K562 (cell line): ENCODE data around the gene VPS18. TPM values are rescaled to one million over a fixed set of nuclear protein-coding genes. Genes with fewer than 3 reads are reported as not detected.

ENCODE experiments used
- ATAC-seq: fragments of 200-7000 bp; cut with Tn5 transposase; 3 replicates; pipeline ENCODE4 v1.9.1; 2020; ENCODE audit warnings: moderate library complexity
- BruUV-seq: library from RNA; stranded (reverse); fragments of 400-500 nt; replicated peaks from 2 replicates; lab custom pipeline; 2021; lab: Mats Ljungman, UMichigan
- CTCF ChIA-PET: fragments of 300-600 bp; formaldehyde crosslinking; extraction: SDS; loops from one replicate; lab custom pipeline; 2021; ENCODE audit warnings: low intra/inter-chr PET ratio; lab: Yijun Ruan, JAX
- POLR2A ChIA-PET: fragments of 300-600, 350-650 bp; sonication (Branson Sonifier 250); formaldehyde crosslinking; extraction: SDS; loops from one replicate; lab custom pipeline; 2021; ENCODE audit warnings: antibody characterized with exemption, inconsistent platforms; lab: Yijun Ruan, JAX
- DNase-seq, 4 experiments: peaks; one replicate each; pipeline versions ENCODE4 v3.0.0 to v3.0.0-alpha.2; 2011 to 2018; ENCODE audit warnings: low spot score in 3 of 4, mixed read lengths in 3 of 4; ENCODE audit errors: extremely low read depth in 1 of 4
- FAIRE-seq: peaks from 2 replicates; lab custom pipeline; 2011; peaks lifted over from hg19 to GRCh38; lab: Jason Lieb, UNC
- H2AFZ ChIP-seq: 2 replicates; pipeline ENCODE4 v1.6.0; 2011; ENCODE audit warnings: low read depth, low read length, control low read depth, inconsistent platforms
- H3K27ac ChIP-seq: fragments of 200-600 bp; 3 replicates; pipeline ENCODE4 v1.8.0; 2011; ENCODE audit warnings: low read depth, mild to moderate bottlenecking, control low read depth, inconsistent platforms, low read length, moderate library complexity, mixed read lengths; ENCODE audit errors: extremely low read depth
- H3K27me3 ChIP-seq, 2 experiments: fragments of 300-600 bp in 1 of 2; 2 replicates in 1 of 2; 3 replicates in 1 of 2; pipeline versions ENCODE4 v1.6.0 to v1.8.0; 2011; ENCODE audit warnings: inconsistent platforms in 2 of 2, low read length in 2 of 2, mild to moderate bottlenecking in 1 of 2, mixed read lengths in 1 of 2, moderate library complexity in 1 of 2; ENCODE audit not compliant: control insufficient read depth in 2 of 2, insufficient read depth in 2 of 2
- H3K36me3 ChIP-seq: fragments of 300-600 bp; 3 replicates; pipeline ENCODE4 v1.8.0; 2011; ENCODE audit warnings: mild to moderate bottlenecking, low read length, inconsistent platforms; ENCODE audit not compliant: control insufficient read depth, insufficient read depth
- H3K4me1 ChIP-seq, 2 experiments: fragments of 200-600 bp in 1 of 2; replicated peaks in 1 of 2; 2 replicates in 1 of 2; 3 replicates in 1 of 2; pipeline versions ENCODE4 v1.5.1 to v1.8.0; 2011; ENCODE audit warnings: inconsistent platforms in 2 of 2, low read length in 2 of 2, mild to moderate bottlenecking in 1 of 2, mixed read lengths in 1 of 2, moderate library complexity in 1 of 2; ENCODE audit not compliant: control insufficient read depth in 2 of 2, insufficient read depth in 2 of 2
- H3K4me2 ChIP-seq: 2 replicates; pipeline ENCODE4 v1.6.1; 2011; ENCODE audit warnings: low read length, control low read depth, inconsistent platforms, mixed read lengths; ENCODE audit not compliant: insufficient read depth
- H3K4me3 ChIP-seq: fragments of 200-600 bp; sonication (generic), shearing (Covaris generic); 2 replicates; pipeline ENCODE4 v1.5.1; 2016; ENCODE audit warnings: control low read depth, inconsistent platforms
- H3K79me2 ChIP-seq: fragments of 200-600 bp; 3 replicates; pipeline ENCODE4 v1.8.0; 2011; ENCODE audit warnings: low read length, inconsistent platforms; ENCODE audit not compliant: control insufficient read depth, insufficient read depth
- H3K9ac ChIP-seq, 2 experiments: 2 replicates each; pipeline versions ENCODE4 v1.6.0 to v1.6.1; 2011; ENCODE audit warnings: low read depth in 2 of 2, low read length in 2 of 2, control low read depth in 1 of 2, inconsistent platforms in 1 of 2, mild to moderate bottlenecking in 1 of 2, mixed read lengths in 1 of 2; ENCODE audit not compliant: insufficient read depth in 1 of 2
- H3K9me1 ChIP-seq: one replicate; pipeline ENCODE4 v1.6.0; 2011; ENCODE audit warnings: inconsistent platforms, mild to moderate bottlenecking, low read length, moderate library complexity; ENCODE audit not compliant: control insufficient read depth, insufficient read depth
- H3K9me3 ChIP-seq: replicated peaks from 2 replicates; pipeline ENCODE4 v1.5.1; 2011; ENCODE audit warnings: low read depth, low read length, inconsistent platforms; ENCODE audit not compliant: control insufficient read depth, insufficient read depth
- H4K20me1 ChIP-seq: replicated peaks from 2 replicates; pipeline ENCODE4 v1.6.1; 2011; ENCODE audit warnings: low read length, inconsistent platforms, mixed read lengths; ENCODE audit not compliant: control insufficient read depth, insufficient read depth
- ARID2 ChIP-seq: fragments of 450-650 bp; IDR thresholded peaks from 2 replicates; pipeline ENCODE4 v1.6.1; 2017; ENCODE audit warnings: antibody characterized with exemption, mild to moderate bottlenecking
- ETV5 ChIP-seq: sonication (generic); formaldehyde crosslinking; IDR thresholded peaks from 2 replicates; pipeline ENCODE4 v1.4.0; 2020; ENCODE audit warnings: low read depth, mild to moderate bottlenecking, missing genetic modification reagents
- NFIC ChIP-seq: fragments of 450-650 bp; IDR thresholded peaks from 2 replicates; pipeline ENCODE4 v1.6.1; 2017; ENCODE audit warnings: mild to moderate bottlenecking, inconsistent platforms
- ZNF3 ChIP-seq: fragments of 250-450 bp; sonication (Bioruptor Pico); IDR thresholded peaks from 2 replicates; pipeline ENCODE4 v1.5.0; 2021; ENCODE audit warnings: mild to moderate bottlenecking, moderate library complexity
- WGBS: fragments of 100-300 bp; shearing (Covaris generic); methylation state at CpG from one replicate; pipeline ENCODE4 v1.1.6; 2016; ENCODE audit warnings: low coverage, mixed read lengths; ENCODE audit not compliant: insufficient coverage; ENCODE audit errors: missing lambda C conversion rate; 5-methylcytosine and 5-hydroxymethylcytosine counted together
- in situ Hi-C: fragments of 300-500 bp; cut with MboI; formaldehyde crosslinking; loops from 4 replicates; pipeline ENCODE4 v1.15.0; 2018; ENCODE audit warnings: inconsistent platforms, mixed read lengths
- intact Hi-C: fragments of 100-400 bp; cut with micrococcal nuclease; formaldehyde crosslinking; loops from 2 replicates; pipeline ENCODE4 v1.14.2; 2022
- polyA plus RNA-seq, 8 experiments: library from polyadenylated mRNA; depleted of rRNA in 4 of 8; stranded (reverse) in 5 of 8; unstranded in 3 of 8; fragments of >200 nt; fragmentation: Nextera tagmentation in 2 of 8; fragmentation: Illumina TruSeq in 1 of 8; extraction: Ambion mirVana in 2 of 8; extraction: Trizol in 1 of 8; gene quantifications; 2 replicates each; pipeline versions ENCODE4 v1.2.1 to v1.2.3, GENCODE V29; 2011 to 2014; ENCODE audit warnings: inconsistent platforms in 1 of 8, missing spikeins in 1 of 8
- total RNA-seq, 7 experiments: library from RNA; depleted of rRNA in 6 of 7; stranded (reverse); fragments of >200 nt in 6 of 7; fragmentation: Illumina TruSeq in 2 of 7; extraction: Trizol in 2 of 7; gene quantifications; 2 replicates each; pipeline versions ENCODE4 v1.2.1 to v1.2.3, GENCODE V29; 2011 to 2021; ENCODE audit warnings: low replicate concordance in 1 of 7

The VPS18 gene
- total and polyA plus RNA-seq, 9 of the 15 experiments (the other 6 are each of a cell fraction or from before 2014, with no cell fraction given), result 0.73 to 19.9 (median 8.5) TPM

GRCh38 chr15:40944510-40945296 lies 50.5 kb downstream of the VPS18 start:
- Histone ChIP-seq H3K27me3 (peaks cover 2 to 13% of the 10 kb centered on the region in 2 experiments; a peak in 3 of 5 replicates), H3K79me2 (no peaks in the 10 kb centered on the region), H2AFZ (no peak overlapping the region), H3K9me1 (no peaks in the 10 kb centered on the region)
- 12% methylated on average over 11 of the region's 11 CpGs for WGBS
- POLR2A ChIA-PET, result interaction anchor here (1.2 to 2.5 kb wide), 3 partner anchors 8 to 12 kb away, joined by 3 to 10 read pairs (median 6); partner anchors contain the start of gene CHAC1
- DNase-seq, result no peak
- CTCF ChIA-PET, result no interaction called here
- intact Hi-C loops, result no loop called here
- TF ChIP-seq ARID2 (no peak), ETV5 (CRISPR knock-in tag) (no peak), ZNF3 (CRISPR knock-in tag) (no peak), NFIC (peak; percentile 64)
- TF ChIP-seq, all 486 proteins: peak for 1
- FAIRE-seq (no peak), ATAC-seq (no peak)
- no TSS peak for BruUV-seq
- Histone ChIP-seq H3K9ac (no peak overlapping the region), H3K4me2 (no peak overlapping the region), H3K27ac (no peak overlapping the region), H3K36me3 (no peaks in the 10 kb centered on the region), H3K4me1 (peaks cover 10 to 27% of the 10 kb centered on the region in 2 experiments; a peak in 4 of 5 replicates), H3K9me3 (no peaks in the 10 kb centered on the region), H4K20me1 (no peaks in the 10 kb centered on the region), H3K4me3 (no peak overlapping the region)
- in situ Hi-C loops, result no loop called here
